Mononuclear cell (primary cell): Measurements from ENCODE around the gene SHISA5. TPM values are rescaled to one million over a fixed set of nuclear protein-coding genes. Genes with fewer than 3 reads are reported as not detected.
A peak's percentile ranks its signal among the peaks of the same experiment; 100 is the strongest.

ENCODE experiments used
- H3K27me3 ChIP-seq: 2 replicates; pipeline ENCODE4 v1.6.0; 2011; ENCODE audit warnings: low read length, control low read depth; ENCODE audit not compliant: insufficient read depth
- H3K4me1 ChIP-seq: 2 replicates; pipeline ENCODE4 v1.5.1; 2011; ENCODE audit warnings: mild to moderate bottlenecking, low read length, control low read depth; ENCODE audit not compliant: insufficient read depth
- H3K4me3 ChIP-seq: 2 replicates; pipeline ENCODE4 v1.5.1; 2011; ENCODE audit warnings: mild to moderate bottlenecking, low read length, moderate library complexity
- H3K9me3 ChIP-seq: 2 replicates; pipeline ENCODE4 v1.5.1; 2011; ENCODE audit warnings: low read depth, mild to moderate bottlenecking, control low read depth, low read length
- total RNA-seq: library from RNA; depleted of rRNA; stranded (reverse); fragments of >200 nt; gene quantifications from one replicate; pipeline ENCODE4 v1.2.3, GENCODE V29; 2012

SHISA5 gene
- total RNA-seq, 1 donor, result 64.1 TPM

DNA sequence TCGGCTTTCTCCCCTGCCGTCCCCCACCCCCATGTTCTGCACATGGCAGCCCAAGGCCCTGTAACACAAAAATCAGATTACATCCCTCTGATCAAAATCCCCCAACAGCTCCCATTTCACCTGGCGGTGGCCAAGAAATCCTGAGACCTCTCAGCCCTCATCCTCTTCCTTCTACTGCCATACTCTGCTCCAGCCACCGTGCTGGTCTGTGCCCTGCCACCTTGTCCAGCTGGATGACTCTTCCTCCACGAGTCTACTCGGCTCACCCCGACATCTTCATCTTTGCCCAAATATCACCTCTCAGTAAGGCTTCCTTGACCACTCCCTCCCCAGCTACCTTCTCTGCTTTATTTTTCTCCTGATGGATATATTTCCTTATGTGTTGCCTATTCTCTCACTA lies 67.1 kb downstream of the SHISA5 start:
- Histone ChIP-seq H3K4me3 (no peak overlapping the region), H3K9me3 (no peaks in the 10 kb centered on the region), H3K27me3 (no peaks in the 10 kb centered on the region), H3K4me1 (peaks cover 26% of the 10 kb centered on the region)

DNA sequence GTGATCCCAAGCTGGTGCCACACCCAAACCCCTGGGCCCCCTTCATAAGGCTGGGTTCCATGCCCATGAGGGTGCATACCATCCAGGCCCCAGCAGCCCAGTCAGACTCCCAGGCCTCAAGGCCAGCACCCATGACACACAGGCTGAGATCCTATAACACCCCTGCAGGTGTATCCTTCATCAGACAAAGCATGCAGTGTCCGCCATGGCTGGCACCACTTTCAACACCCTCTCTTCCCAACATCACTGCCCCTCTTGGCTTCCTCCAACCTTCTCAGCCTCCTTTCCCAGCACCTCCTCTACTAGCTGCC lies 67.5 kb downstream of the SHISA5 start:
- Histone ChIP-seq H3K9me3 (no peaks in the 10 kb centered on the region), H3K4me1 (peaks cover 22% of the 10 kb centered on the region), H3K27me3 (no peaks in the 10 kb centered on the region), H3K4me3 (no peak overlapping the region)

DNA sequence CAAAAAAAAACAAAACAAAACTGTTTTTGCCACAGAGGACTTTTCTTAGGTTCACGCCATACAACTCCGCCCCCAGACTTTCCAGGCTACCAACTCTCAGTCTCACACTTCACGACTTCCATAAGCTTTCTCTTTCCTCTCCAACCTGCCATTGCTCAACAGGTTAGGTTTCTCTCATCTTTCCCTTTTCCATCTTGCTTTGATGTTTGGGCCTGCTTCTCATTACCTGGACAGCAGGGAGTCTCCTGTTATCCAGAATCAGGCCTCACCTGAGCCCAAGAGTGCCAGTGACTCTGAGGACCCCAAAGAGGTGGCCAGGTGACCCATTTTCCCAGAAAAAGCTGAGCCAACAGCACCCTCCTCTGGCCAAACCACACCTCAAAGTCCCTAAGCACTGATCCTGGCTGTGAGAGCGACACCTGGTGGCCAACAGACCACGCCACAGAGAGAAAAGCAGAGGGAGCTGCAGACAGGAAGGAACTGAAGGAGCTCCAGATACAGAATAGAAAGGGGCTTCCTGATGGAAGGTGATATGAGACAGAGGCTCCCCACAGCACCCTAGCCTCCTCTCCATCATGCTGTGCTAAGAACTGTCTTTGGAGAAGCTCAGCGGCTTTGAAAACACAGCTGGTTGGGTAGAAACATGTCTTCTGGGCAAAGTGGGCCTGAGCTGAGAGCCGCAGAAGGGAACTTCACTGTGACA lies 68.0 kb downstream of the SHISA5 start:
- Histone ChIP-seq H3K27me3 (no peaks in the 10 kb centered on the region), H3K4me3 (no peak overlapping the region), H3K9me3 (no peaks in the 10 kb centered on the region), H3K4me1 (peaks cover 17% of the 10 kb centered on the region)

DNA sequence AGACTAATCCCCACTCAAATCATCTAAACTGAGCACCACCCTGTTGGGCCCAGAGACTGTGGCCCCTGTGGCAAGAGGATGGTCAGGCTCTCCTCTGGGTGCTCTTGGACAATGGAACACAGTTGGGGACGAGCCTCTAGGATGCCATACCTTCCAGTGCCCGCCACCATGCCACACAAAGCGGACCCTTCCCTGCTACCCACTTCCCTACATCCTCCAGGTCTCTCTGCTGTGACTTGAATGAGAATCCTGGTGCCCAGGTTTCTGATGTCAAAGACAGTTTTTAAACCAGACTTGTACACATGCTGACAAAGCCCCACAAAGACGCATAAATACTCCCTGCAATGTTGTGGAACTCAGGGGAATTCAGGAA lies 68.8 kb downstream of the SHISA5 start:
- Histone ChIP-seq H3K9me3 (no peaks in the 10 kb centered on the region), H3K27me3 (no peaks in the 10 kb centered on the region), H3K4me3 (no peak overlapping the region), H3K4me1 (peaks cover 14% of the 10 kb centered on the region)

DNA sequence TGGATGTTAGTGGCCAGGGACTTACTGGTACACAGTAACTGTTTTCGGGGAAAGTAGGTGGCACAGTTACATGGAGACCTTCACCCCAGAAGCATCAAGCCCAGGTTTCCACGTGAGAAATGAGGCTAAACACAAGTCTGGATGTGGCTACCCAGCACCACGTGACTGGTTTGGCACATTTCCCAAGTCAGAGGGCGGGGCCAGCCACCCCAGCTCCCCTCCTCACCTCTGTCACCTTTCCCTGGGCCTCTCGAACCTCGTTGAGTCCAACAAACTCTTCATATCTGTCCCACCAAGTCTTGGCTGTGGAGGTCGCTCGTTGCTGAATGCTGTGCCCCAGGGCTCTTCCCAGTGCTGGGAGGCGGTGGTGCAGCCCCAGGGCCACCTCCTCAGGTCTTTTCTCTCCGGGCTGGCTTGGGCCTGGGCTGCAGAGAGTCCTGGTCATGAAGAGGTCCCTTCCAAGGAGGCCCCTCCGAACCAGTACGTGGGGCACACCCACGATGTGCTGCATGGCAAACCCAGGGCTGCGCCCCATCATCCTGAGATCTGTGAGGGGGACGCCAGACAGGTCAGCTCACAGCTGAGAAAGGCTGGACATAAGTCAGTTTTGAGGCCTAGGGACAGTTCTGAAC lies 69.3 kb downstream of the SHISA5 start:
- H3K9me3 ChIP-seq, result no peaks in the 10 kb centered on the region

DNA sequence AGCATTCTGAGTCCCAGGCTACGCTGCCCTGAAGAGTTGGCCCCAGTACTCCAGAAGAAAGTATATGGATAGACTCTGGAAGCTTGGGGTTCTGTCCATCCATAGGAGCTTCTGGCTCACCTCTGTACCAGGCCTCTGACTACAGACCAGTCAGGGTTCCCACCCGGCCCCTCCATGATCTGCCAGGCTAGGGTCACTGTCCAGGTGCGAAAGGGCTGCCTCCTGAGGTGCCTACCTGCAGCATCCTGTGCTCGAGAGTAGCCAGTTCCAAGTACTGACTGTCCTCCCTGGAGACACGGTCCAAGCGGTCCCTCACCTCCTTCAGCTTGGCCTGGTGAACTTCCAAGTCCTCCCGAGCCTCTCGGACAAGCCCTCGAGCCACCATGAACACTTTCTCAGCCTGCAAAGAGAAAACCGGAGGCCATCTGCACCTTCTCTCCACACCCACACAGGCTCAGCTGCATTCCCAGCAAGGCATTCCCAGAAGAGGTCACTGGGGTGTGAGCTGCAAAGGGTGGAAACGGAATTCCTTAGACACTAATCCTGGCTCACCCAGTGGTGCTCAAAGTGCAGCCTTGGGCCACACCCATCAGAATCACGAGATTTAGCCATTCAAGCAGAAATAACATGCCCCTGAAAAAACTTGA lies 70.4 kb downstream of the SHISA5 start:
- peaks cover 15% of the 10 kb centered on the region for H3K4me1 ChIP-seq
- no peaks in the 10 kb centered on the region for H3K9me3 ChIP-seq
- no peak overlapping the region for H3K4me3 ChIP-seq
- H3K27me3 ChIP-seq, result no peaks in the 10 kb centered on the region

More for the DNA sequence above, 69.3 kb downstream of the SHISA5 start:
- no peak overlapping the region for H3K4me3 ChIP-seq
- H3K4me1 ChIP-seq, result peaks cover 19% of the 10 kb centered on the region
- H3K27me3 ChIP-seq, result no peaks in the 10 kb centered on the region

DNA sequence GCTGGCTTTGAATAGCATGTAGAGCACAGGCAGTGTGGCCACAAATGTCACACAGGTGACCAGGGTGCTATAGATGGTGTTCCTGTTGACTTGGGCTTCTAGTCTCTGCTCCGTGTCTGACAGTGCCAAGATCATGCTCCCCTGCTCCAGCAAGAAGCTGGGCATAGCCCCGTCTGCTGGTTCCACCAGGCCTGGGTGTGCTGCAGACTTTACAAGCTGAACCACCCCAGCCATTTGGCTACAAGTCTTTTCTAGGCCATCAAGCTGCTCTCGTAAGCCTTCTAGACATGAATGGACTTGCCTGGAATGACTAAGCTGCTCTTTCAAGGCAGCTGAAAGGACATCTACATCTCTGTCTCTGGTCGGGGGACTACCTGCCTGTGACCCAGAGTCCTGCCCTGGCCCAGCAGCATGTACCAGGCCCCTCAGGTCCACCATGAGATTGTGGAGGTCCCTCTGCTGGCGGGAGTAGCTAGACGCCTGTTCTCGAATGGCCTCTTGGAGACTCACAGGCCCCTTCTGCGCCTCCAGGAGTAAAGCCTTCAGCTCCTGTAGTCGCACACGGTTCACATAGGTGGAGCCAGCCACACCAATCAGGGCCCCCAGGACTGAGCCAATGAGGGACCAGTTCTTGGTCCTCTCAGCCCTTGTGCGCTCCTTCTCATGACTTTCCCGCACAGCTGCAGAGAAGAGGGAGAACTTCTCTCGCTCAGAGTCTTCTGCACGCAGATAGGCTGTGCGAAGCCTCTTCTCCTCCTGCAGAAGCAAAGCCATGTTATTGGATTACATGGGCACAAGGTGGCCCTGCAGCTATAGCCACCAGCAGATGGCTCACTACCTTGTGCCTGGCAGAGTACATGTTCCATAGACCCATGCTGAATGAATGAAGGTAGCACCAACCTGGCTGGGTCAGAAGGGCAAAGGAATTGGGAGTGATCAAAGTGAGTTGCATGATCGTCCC lies 71.3 kb downstream of the SHISA5 start:
- Histone ChIP-seq H3K27me3 (no peaks in the 10 kb centered on the region), H3K9me3 (no peaks in the 10 kb centered on the region), H3K4me1 (peaks cover 15% of the 10 kb centered on the region), H3K4me3 (no peak overlapping the region)

DNA sequence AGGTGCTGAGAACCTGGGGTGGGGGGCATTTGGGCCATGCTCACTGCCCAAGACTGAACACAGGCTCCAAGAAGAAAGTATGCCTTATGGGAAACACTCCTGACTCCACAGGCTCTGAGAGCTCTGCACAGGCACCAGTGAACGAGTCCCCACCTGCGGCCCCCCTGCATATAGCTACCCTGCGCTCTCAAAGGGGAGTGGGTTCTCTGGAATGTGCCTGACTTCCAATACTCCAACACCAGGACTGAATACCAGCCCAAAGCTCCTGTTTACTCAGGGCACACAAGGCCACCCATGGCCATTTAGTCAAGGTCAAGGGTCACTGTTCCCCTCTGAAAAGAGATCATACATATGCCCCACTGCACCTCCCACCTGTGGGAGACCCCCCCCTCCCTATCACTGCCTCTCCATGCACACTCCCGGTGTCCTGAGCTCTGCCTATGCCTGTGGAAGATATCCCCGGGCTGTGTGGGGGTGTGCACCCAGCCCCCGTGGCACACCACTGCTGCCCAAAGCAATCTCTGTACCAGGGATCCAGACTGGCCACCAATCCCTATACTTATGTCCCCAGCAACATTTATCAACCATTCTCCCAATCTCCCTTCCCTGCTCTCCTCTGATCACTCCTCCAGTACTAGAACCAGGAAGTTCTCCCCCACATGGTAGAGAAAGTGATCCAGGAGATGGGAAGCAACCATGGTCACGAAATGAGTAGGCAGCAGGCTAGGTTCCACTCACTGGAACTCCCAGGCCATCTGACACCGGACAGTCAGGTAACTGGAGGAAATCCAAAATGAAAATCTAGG lies 72.5 kb downstream of the SHISA5 start:
- H3K9me3 ChIP-seq, result no peaks in the 10 kb centered on the region
- no peaks in the 10 kb centered on the region for H3K27me3 ChIP-seq

DNA sequence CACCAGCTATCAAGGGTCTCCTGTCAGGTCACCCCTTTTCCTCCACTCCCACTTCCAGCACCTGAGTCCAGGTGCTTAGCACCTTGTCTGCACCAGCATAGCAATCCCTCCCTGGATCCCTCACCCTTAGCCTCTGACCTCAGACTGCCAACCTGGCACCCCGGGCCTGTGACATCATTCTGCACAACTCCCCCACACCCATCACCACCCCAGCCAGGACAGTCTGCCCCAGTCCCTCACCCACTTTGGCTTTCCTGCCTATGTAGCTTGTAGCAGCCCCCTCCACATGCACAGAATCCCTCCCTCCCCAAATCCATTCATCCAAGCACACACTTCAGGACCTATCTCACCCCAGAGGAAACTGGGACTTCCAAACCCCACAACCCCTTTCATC lies 73.3 kb downstream of the SHISA5 start:
- Histone ChIP-seq H3K4me1 (peaks cover 7% of the 10 kb centered on the region), H3K27me3 (no peaks in the 10 kb centered on the region), H3K9me3 (no peaks in the 10 kb centered on the region), H3K4me3 (no peak overlapping the region)

More for the DNA sequence above, 72.5 kb downstream of the SHISA5 start:
- Histone ChIP-seq H3K4me3 (no peak overlapping the region), H3K4me1 (peaks cover 11% of the 10 kb centered on the region)

DNA sequence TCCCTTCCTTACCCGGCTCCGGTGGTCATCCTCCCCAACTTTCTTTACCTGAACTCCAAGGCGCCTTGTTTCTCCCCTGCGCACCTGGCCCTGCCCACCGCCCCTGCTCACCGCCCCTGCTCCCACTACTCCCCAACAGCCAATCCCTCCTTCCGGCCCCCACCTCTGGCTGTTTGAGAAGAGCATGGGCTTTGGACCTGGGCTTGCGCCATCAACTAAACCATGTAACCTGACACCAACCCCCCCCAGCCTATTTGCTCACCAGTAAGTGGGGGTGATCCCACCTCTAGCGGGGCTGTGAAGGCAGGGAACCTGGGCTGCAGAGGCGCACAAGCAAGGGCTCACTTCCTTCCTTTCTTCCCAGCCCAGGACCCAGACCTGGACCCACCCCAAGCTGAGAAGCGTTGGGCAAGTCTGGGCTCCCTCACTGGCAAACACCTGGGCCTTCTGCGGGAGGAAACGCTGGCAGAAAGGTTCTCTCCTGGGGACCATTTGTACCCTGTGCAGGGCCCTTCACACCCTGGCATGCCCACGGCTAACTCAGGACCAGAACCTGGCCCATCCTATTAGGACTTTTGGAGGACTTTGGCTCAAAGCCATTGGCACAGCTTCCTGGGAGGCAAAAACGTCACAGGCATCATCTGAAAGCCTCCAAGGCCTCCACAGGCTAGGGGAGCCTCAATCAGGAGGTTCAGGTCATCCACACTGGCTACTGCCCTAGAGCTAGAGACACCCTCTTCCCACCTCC lies 73.8 kb downstream of the SHISA5 start, which contains the start of gene PLXNB1:
PLXNB1 (minus strand) TSS at position 127 of the 748 bp plus-strand sequence. CDS start 5,475 bp downstream, outside the sequence.
- Histone ChIP-seq H3K4me1 (peaks cover 7% of the 10 kb centered on the region), H3K27me3 (no peaks in the 10 kb centered on the region), H3K9me3 (no peaks in the 10 kb centered on the region), H3K4me3 (peak within 1 kb of the TSS; percentile 47)

DNA sequence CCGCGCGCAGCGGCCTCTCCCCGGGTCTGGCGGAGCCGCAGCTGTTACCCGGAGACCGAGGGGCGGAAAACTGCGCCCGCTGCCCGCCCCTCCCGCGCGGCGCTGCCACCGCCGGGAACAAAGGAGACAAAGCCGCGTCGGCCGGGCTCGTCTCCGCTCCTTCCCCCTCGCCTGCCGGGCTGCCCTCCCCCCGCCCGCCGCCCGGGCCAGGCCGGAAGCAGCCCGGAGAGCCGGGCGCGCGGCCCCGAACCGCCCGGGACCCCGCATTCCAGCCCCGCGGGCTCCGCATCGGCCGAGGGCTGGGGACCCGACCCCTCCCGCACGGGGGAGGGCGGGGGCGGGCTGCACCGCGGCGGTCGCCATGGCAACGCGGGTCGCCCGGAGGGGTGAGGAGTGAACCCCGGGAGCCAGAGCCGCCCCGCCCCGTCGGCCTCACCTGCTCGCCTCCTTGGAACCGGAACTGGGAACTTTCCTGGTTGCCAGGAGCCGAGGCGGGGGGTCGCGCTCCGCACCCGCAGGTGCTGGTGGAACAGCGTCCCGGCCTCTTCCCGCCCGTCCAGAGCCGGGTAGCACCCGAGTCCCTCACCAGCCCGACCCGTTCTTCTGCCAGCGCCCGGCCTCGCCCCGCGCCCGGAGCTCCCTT lies 74.5 kb downstream of the SHISA5 start:
- peak overlapping the region; percentile 47 for H3K4me3 ChIP-seq
- no peaks in the 10 kb centered on the region for H3K27me3 ChIP-seq
- peaks cover 7% of the 10 kb centered on the region for H3K4me1 ChIP-seq
- H3K9me3 ChIP-seq, result no peaks in the 10 kb centered on the region

DNA sequence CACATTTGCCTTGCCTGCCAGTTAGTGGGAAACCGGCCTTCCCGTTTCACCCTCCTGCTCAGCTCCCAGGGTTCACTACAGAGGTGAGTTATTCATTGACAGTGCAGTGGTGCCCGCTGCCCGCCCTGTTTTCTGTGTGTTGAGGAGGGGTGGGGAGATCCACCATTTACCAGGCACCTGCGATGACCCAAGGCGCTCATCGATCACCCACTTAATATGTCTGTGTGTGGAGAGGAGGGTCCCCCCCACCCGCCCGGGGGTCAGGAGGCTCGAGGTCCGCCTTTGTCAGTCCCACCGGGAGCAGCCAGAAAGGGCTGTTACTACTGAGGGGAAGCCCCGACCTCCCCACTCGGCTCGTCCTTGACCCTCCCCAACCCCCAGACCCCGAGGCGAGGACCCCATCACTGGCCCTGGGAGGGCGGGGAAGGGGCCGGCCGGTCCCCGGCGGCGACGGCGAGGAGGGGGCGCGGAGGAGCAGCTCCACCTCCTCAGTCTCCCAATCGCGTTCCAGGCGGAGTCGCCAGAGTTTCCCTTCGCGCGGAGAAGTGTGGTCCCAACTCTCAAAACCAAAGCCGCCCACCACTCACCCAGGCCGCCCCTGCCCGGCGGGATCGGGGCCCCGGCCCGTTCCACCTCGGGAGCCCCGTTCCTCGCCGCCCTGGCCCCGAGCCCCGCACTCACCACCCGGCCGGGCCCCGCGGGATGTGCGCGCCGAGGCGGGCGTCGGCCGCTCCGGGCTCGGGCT lies 75.2 kb downstream of the SHISA5 start:
- peak overlapping the region; percentile 47 for H3K4me3 ChIP-seq

DNA sequence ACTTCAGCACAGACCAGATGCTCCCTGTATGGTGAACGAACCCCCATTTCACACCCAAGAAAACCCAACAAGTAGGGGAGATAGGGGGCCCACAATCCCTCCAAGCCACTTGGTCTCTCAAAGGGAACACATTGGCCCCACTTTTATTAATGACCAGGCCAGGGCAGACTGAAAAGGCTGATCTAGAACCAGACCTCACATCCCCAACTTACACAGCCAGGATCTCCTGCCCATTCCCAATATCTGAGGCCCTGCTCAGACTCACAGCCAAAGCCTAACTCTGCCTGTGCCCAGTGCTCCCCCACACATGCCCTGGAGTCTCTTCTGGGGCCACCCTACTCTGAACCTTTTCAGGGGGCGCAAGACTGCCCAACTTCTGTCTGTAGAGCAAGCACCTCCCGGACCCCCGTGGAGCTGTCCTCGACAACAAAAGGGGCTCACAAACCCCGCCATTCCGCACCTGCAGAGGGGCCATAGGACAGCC lies 75.8 kb downstream of the SHISA5 start:
- Histone ChIP-seq H3K27me3 (no peaks in the 10 kb centered on the region), H3K9me3 (no peaks in the 10 kb centered on the region), H3K4me3 (no peak overlapping the region), H3K4me1 (peaks cover 7% of the 10 kb centered on the region)

More for the DNA sequence above, 75.2 kb downstream of the SHISA5 start:
- no peaks in the 10 kb centered on the region for H3K9me3 ChIP-seq
- no peaks in the 10 kb centered on the region for H3K27me3 ChIP-seq
- H3K4me1 ChIP-seq, result peaks cover 7% of the 10 kb centered on the region
